Omental fat pad (tissue), 4 donors: ENCODE results near the gene BACH2. TPM values are rescaled to one million over a fixed set of nuclear protein-coding genes. Genes with fewer than 3 reads are reported as not detected.
A peak's percentile ranks its signal among the peaks of the same experiment; 100 is the strongest.

Source experiments
- ATAC-seq: fragments of 150-250 bp; one replicate; pipeline ENCODE4 v1.9.1; 2016; ENCODE audit warnings: mild to moderate bottlenecking, moderate library complexity; ENCODE audit not compliant: low FRiP score
- DNase-seq: peaks from one replicate; pipeline ENCODE4 v3.0.0-alpha.2; 2019; ENCODE audit warnings: low spot score
- CTCF ChIP-seq, 3 donors: fragments of 450-650 bp; IDR thresholded peaks; one replicate each; pipeline ENCODE4 v1.5.1; 2016 to 2017; ENCODE audit warnings: antibody characterized with exemption in 3 of 3, mild to moderate bottlenecking in 3 of 3, moderate library complexity in 2 of 3
- small RNA-seq: library from RNA; depleted of rRNA; stranded (forward); fragments of <200 nt; gene quantifications from one replicate; pipeline ENCODE3, GENCODE V24; 2016
- total RNA-seq, 4 donors: library from RNA; depleted of rRNA; stranded (reverse); fragments of >200 nt; gene quantifications; one replicate each; pipeline ENCODE4 v1.1.0, GENCODE V29; 2016

Gene BACH2
- total RNA-seq, 4 donors from 2014 or later: 4.0 to 9.4 (median 7.0) TPM

DNA sequence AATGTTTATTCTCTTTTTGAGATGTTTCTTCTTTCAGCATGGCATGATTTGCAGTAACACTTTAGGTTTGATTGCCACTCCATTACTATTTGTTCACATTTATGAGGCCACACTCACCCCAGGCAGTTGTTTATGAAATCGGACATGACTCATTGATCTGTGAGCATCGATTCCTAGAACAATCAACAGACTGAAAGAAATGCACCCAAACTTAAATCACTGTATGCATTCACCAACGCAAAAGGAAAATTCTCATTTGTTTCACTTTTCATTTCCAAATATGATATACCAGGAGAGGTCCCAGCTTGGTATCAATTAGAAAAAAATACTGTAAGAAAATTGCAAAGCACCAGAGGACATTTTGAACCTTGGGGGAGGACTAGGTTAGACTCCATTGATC lies 407.8 kb downstream of the BACH2 start:
- TF ChIP-seq CTCF (IDR thresholded peaks at IDR 0.05): no peak
- DNase-seq: no peak

DNA sequence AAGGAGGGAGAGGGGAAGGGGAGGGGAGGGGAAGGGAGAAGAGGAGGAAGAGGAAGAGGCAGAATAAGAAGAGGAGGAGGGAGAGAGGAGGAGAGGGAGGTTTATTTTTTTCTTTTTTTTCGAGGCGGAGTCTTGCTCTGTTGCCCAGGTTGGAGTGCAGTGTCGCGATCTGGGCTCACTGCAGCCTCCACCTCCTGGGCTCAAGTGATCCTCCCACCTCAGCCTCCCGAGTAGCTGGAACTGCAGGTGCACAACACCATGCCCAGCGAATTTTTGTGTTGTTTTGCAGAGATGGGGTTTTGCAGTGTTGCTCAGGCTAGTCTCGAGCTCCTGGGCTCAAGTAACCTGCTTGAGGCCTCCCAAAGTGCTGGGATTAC lies 408.5 kb downstream of the BACH2 start:
- no peak for ATAC-seq
- DNase-seq: no peak
- no peak for TF ChIP-seq CTCF (IDR thresholded peaks at IDR 0.05)

More for the DNA sequence above, 407.8 kb downstream of the BACH2 start:
- no peak for ATAC-seq

- DNase-seq (no peak), ATAC-seq (no peak)
- no peak for TF ChIP-seq CTCF (IDR thresholded peaks at IDR 0.05)
These were observed 409.0 kb downstream of the BACH2 start for GRCh38 chr6:89887452-89888137.

GRCh38 chr6:89886378-89887120 lies 410.1 kb downstream of the BACH2 start:
- no peak for DNase-seq
- no peak for TF ChIP-seq CTCF (IDR thresholded peaks at IDR 0.05)
- peak; percentile 37 for ATAC-seq

Small RNAs within 50 kb of the gene (small RNA-seq; reads per million reads assigned to genes)
- gene MIR4464 (not detected), gene RF00019 (not detected), gene RN7SKP110 (not detected)
